ENCODE data around the gene NRF1.
"Not testable (repeated sequence)": the region's sequence is repeated elsewhere in the genome, so short reads cannot be mapped to it uniquely, and the experiment has no call there.

The NRF1 gene

GRCh38 chr7:129626896-129627295 is 15.4 kb downstream of the NRF1 start:
- no peak overlapping the region for H3K27ac ChIP-seq
- TF ChIP-seq CTCF (conservative IDR thresholded peaks at IDR 0.05) (no peak), ZFX (IDR thresholded peaks at IDR 0.05) (no peak)

GRCh38 chr7:129630341-129630740 is 18.8 kb downstream of the NRF1 start:
- H3K27ac ChIP-seq = no peak overlapping the region
- TF ChIP-seq ZFX (IDR thresholded peaks at IDR 0.05) = no peak
- no peak for TF ChIP-seq CTCF (conservative IDR thresholded peaks at IDR 0.05)

- TF ChIP-seq CTCF (conservative IDR thresholded peaks at IDR 0.05) = no peak
- no peak overlapping the region for H3K27ac ChIP-seq
Observed at GRCh38 chr7:129634361-129635034, 23.0 kb downstream of the NRF1 start.

GRCh38 chr7:129635300-129636029 is 23.9 kb downstream of the NRF1 start:
- no peak overlapping the region for H3K27ac ChIP-seq
- no peak for TF ChIP-seq ZFX (IDR thresholded peaks at IDR 0.05)
- peak; percentile 98 for TF ChIP-seq CTCF (conservative IDR thresholded peaks at IDR 0.05)

- H3K27ac ChIP-seq = not testable (repeated sequence)
Observed at GRCh38 chr7:129636030-129636550, 24.6 kb downstream of the NRF1 start.

- H3K27ac ChIP-seq = no peak overlapping the region
- TF ChIP-seq CTCF (conservative IDR thresholded peaks at IDR 0.05) = no peak
- no peak for TF ChIP-seq ZFX (IDR thresholded peaks at IDR 0.05)
Observed at GRCh38 chr7:129636641-129637040, 25.1 kb downstream of the NRF1 start.

- no peak overlapping the region for H3K27ac ChIP-seq
- TF ChIP-seq ZFX (IDR thresholded peaks at IDR 0.05) = no peak
- TF ChIP-seq CTCF (conservative IDR thresholded peaks at IDR 0.05) = no peak
Observed at GRCh38 chr7:129640400-129640799, 28.9 kb downstream of the NRF1 start.
